GM21717 (cell line): ENCODE data around the gene SURF1.
"Not testable (repeated sequence)": the region's sequence is repeated elsewhere in the genome, so short reads cannot be mapped to it uniquely, and the experiment has no call there.

Source experiments
- ATAC-seq: cut with Tn5 transposase; IDR thresholded peaks from one replicate; pipeline ENCODE4 v1.9.1; 2021; ENCODE audit warnings: mild to moderate bottlenecking, moderate library complexity; ENCODE audit not compliant: unreplicated experiment

SURF1 gene

DNA sequence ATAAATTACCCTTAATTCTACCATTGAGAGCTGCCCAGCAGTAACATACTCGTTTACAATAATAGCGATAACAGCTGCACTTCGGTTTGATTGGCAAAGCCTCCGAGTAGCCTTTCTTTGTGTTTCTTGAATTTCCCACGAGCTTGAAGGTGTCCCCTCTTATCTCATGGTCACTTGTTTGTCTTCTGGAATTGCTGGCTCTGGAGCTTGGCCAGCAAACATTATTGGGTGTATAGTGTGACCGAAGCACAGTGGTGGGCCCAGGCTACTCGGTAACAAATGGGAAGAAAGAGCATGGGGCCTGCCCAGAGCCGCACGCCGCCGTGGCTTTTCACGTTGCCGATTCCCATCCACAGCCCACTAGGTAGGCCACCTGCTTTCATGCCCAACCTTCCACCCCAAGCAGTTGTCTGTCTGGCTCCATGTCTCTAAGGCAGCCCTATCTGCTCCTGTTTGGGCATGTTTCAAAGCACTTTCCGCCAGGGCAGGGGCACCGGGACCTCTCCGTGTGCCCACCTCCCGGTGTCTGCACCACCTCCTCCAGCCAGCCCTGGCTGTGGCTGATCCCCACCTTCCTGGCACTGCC lies 28.5 kb upstream of the SURF1 start:
- no peak for ATAC-seq

DNA sequence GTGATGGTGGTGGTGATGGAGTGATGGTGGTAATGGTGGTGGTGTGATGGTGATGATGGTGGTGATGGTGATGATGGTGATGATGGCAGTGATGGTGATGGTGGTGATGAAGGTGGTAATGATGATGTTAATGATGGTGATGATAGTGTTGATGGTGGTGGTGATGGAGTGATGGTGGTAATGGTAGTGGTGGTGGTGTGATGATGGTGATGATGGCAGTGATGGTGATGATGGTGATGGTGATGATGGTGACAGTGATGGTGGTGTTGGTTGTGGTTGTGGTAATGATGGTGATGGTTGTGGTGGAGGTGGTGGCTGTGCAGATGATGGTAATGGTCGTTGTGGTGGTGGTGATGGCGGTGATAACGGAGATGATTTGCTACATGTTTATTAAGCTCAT lies 27.2 kb upstream of the SURF1 start:
- ATAC-seq = no peak

GRCh38 chr9:133382507-133383141 lies 26.3 kb upstream of the SURF1 start:
- no peak for ATAC-seq

GRCh38 chr9:133380734-133381133 lies 24.4 kb upstream of the SURF1 start:
- ATAC-seq = no peak

GRCh38 chr9:133379153-133380086 lies 23.1 kb upstream of the SURF1 start:
- ATAC-seq = no peak

DNA sequence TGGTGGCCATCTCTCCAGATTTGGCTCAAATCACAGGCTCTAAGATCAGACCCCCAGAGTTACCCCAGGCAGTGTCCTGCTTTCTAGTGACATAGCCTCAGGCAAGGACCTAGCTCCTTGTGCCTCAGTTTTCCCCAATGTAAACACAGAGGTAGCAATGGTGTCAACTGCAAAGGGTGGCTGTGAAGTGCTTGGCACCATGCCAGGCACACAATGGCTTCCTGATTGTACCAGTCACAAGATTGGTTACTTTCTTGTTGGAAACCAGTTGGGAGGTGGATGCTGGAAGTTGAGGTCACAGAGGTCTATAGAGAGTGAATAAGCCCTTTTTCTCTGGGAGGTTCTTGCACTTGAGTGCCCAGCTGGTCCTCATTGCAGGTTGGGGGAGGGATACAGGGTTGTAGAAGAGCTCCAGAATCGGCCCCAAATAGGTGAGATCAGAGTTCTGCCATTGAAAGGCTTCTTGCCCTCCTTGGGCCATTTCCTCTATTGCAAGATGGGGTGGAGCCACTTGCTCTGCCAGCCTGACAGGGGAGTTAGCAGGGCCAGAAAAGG lies 22.2 kb upstream of the SURF1 start:
- no peak for ATAC-seq

- no peak for ATAC-seq
These were observed 21.5 kb upstream of the SURF1 start for GRCh38 chr9:133377721-133378216.

DNA sequence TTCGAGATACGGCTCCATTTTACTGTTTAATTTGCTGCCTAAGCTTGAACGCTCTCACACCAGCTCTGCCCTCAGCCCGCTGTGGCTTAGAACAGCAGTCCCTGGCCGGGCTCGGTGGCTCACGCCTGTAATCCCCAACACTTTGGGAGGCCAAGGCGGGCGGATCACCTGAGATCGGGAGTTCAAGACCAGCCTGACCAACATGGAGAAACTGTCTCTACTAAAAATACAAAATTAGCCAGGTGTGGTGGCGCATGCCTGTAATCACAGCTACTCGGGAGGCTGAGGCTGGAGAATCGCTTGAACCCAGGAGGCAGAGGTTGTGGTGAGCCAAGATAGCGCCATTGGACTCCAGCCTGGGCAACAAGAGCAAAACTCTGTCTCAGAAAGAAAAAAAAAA lies 21.0 kb upstream of the SURF1 start:
- ATAC-seq = not testable (repeated sequence)

DNA sequence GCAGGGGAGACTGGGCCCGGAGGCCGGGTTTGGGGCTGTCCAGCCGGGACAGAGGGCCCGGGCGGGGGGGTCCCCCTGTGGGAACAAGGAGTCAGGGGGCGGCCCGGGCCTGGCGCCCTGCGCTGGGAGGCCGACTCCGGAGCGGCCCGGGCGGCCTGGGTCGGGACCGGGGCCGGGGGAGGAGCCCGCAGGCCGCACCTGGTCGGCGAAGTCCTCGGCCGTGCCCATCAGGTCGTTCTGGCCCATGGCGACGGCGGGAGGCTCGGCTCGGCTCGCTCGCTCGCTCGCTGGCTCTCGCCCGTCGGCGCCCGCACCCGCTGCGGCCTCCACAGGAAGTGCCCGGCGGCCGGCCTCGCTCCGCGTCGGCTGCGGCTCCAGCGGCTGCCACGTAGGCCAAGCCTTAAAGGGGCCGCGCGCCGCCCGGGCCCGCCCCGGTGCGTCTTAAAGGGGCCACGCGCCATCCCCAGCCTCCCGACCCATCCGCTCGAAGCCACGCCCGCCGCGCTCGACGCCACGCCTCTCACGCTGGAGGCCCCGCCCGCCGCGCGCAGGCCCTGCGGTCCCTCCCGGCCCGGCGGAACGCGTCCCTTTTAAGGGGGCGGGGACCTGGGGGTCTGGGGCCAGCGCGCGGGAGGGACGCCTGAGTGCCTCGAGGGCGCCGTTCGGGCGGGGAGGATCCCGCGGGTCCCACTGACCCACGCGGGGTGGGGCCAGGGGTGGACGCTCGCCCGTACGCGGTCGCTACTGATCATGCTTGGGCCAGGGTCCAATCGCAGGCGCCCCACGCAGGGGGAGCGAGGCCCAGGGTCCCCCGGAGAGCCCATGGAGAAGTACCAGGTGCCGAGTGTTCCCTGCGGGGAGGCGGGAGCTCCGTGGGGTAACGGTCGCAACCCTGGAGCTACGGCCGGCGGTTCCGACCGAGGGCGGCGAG lies 19.7 kb upstream of the SURF1 start, which contains the start of the genes STKLD1 and SURF4:
Gene STKLD1, plus strand, starts transcription at position 643 of the 931 bp plus-strand sequence. Its CDS starts 108 bp downstream, at position 751.
Gene SURF4, minus strand, starts transcription at position 337 of the 931 bp plus-strand sequence. Its CDS starts 91 bp downstream, at position 246.
- ATAC-seq = peak; percentile 84

DNA sequence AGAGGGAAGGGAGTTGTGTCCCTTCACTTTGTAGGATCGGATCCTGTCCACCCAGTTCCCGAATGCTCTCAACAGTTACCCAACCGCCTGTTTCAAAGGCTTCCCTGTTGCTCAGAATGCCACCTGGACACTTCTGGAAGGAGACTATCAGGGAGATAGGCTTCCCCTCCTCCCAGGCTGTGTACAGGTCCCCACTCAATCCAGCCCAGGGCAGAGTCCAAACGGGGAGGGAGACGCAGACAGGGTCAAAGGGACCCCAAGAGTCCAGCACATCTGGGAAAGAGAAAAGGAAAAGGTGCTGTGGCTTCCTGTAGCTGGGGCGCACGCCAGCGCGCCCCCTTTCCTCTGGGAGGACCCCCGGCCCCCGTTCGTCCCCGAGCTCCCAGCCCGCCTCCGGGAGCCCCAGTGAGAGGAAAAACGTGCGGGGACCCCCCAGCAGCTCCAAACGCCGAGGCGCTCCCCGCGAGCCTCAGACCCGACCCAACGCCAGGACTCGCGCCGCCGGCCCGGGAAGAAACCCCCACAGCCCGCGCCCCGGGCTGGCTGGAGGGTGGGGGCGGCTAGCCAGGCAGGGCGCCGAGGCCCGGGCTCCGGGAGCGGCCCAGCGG lies 18.9 kb upstream of the SURF1 start:
- ATAC-seq = peak; percentile 8

DNA sequence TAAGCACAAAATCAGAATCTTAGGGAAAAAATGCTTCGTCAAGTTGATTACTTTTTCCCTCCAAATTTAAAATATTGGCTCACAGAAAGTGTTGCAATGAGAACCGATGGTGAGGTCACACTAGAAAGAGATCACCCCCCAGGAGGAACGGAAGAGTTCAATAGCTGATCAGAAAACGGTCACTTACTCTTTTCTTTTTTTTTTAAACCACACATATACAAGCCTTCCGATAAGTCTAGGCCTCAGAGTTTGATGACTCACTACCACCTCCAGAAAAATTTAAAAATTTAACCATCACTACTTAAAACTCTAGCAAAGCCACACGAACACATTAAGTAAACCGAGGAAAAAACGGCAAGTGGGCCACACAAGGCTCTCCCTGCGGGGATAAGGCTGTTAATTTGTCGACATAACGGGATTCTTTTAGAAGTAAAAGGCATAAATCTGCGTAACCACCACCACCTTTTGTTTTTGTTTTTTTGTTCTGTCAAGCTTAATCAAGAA lies 18.4 kb upstream of the SURF1 start:
- ATAC-seq = no peak

- no peak for ATAC-seq
These were observed 15.9 kb upstream of the SURF1 start for GRCh38 chr9:133372144-133372543.

- no peak for ATAC-seq
These were observed 15.0 kb upstream of the SURF1 start for GRCh38 chr9:133371261-133371711.

DNA sequence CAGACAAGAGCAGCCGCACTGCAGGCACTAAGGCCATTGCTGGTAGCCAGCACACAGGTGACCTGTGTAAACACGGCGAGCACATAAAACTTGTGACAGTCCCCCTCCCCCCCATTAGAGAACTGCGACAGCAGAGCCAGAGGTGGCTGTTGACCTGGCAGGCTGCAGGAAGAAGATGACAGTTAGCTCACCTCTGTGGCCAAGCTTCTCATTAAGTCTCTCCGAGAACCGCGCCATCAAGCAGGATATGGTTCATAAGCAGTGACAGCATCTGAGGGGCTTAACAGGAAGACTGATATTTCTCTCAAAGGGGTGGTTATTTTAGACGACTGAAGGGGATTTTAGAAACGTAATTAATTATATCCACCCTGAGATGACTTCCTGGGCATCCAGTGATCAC lies 14.4 kb upstream of the SURF1 start:
- no peak for ATAC-seq

GRCh38 chr9:133369933-133370332 lies 13.6 kb upstream of the SURF1 start:
- no peak for ATAC-seq

DNA sequence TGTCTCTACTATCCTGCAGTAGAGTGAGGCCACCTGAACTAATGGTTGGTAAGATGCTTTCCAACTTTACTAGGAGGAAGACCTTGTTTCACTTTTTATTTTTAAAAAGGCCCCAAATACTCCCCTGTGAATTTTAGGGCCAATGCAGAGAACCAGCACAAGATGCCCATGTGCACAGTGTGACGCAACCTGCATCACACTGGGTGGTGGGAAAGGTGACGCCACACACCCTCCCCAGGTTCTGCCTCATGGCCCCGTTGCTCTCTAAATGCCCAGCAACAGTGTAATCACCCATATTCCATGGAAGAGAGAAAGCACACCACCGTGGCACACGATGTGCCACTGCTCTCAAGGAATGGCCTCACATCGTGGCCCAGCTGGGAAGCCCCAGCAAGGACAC lies 13.1 kb upstream of the SURF1 start:
- ATAC-seq = no peak

DNA sequence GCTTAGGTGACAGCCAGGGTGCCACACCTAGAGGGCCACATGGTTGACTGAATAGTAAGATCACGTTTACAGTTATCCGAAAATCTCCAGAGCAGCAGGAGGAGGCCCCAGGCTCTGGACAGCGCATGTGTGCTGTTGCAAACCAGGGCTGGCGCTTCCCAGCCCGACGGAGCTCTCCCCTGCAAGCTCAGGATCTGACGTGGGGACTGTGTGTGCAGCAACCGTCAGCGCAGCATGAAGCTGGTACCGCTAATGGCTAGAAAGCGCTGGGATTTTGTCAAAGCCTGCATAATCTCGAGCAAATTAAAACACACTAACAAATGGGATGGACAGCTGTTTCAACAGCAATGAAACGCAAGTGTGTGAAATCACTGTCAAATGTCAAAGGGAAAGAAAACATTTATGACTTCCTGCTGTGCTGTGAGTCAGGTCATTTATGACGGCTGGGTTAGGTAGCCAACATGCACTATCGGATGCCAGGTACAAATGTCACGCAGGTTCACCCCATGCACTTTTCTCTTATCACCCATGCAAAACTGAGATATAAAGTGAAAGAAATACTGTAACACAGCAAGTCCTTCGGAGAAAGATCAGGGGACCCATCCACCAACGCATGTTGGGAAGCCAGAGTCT lies 12.1 kb upstream of the SURF1 start:
- no peak for ATAC-seq

- ATAC-seq = no peak
These were observed 11.5 kb upstream of the SURF1 start for GRCh38 chr9:133367778-133368177.

DNA sequence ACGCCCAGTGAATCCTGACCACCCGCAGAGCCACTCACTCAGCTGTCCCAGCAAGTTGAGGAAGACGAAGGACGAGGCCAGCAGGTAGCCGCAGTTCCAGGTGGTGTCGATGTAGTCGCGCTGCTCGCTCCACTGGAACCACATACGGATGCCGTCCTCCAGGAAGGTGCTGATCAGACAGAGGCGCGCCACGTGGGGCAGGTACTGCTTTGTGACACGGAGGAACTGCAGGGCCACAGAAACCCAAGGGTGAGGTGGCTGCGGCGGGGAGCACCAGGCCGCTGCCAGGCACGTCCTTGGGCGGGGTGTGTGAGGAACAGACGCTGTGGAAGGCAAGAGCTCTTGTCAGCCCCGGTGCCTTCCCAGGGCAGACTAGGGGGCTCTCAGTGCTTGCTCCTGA lies 10.9 kb upstream of the SURF1 start:
- no peak for ATAC-seq
